Liver (tissue), 9 donors: ENCODE measurements around the gene SGO2. TPM values are rescaled to one million over a fixed set of nuclear protein-coding genes. Genes with fewer than 3 reads are reported as not detected.

Source experiments
- DNase-seq: peaks from one replicate; pipeline ENCODE4 v3.0.0-alpha.2; 2017; ENCODE audit warnings: low spot score
- H3K27ac ChIP-seq, 2 donors: one replicate each; pipeline ENCODE4 v1.7.0; 2013; ENCODE audit warnings: inconsistent platforms in 2 of 2, low read length in 2 of 2, control low read depth in 1 of 2, low read depth in 1 of 2, mild to moderate bottlenecking in 1 of 2
- H3K27me3 ChIP-seq, 4 donors: one replicate each; pipeline versions ENCODE4 v1.6.1 to v1.7.0; 2013; ENCODE audit warnings: low read length in 3 of 4, inconsistent platforms in 1 of 4, mild to moderate bottlenecking in 1 of 4, moderate library complexity in 1 of 4; ENCODE audit not compliant: control insufficient read depth in 4 of 4, insufficient read depth in 4 of 4
- H3K36me3 ChIP-seq, 4 donors: one replicate each; pipeline versions ENCODE4 v1.6.1 to v1.7.0; 2013; ENCODE audit warnings: low read length in 3 of 4, mild to moderate bottlenecking in 3 of 4, low read depth in 1 of 4, moderate library complexity in 1 of 4; ENCODE audit not compliant: control insufficient read depth in 4 of 4, insufficient read depth in 3 of 4
- H3K4me1 ChIP-seq, 4 donors: one replicate each; pipeline versions ENCODE4 v1.6.1 to v1.7.0; 2013; ENCODE audit warnings: low read length in 3 of 4, mild to moderate bottlenecking in 3 of 4, moderate library complexity in 1 of 4; ENCODE audit not compliant: control insufficient read depth in 4 of 4, insufficient read depth in 4 of 4
- H3K4me3 ChIP-seq, 3 donors: one replicate each; pipeline versions ENCODE4 v1.6.1 to v1.7.0; 2013; ENCODE audit warnings: low read length in 3 of 3, control low read depth in 1 of 3, low read depth in 1 of 3, mild to moderate bottlenecking in 1 of 3
- H3K9ac ChIP-seq, 2 donors: one replicate each; pipeline ENCODE4 v1.7.0; 2013; ENCODE audit warnings: low read length in 2 of 2, mild to moderate bottlenecking in 2 of 2, moderate library complexity in 2 of 2, control low read depth in 1 of 2, low read depth in 1 of 2
- H3K9me3 ChIP-seq, 4 donors: one replicate each; pipeline versions ENCODE4 v1.6.1 to v1.7.0; 2013; ENCODE audit warnings: low read length in 3 of 4; ENCODE audit not compliant: control insufficient read depth in 4 of 4
- EGR1 ChIP-seq, 2 donors: IDR thresholded peaks; 2 replicates each; pipeline ENCODE4 v1.6.1; 2016 to 2018; ENCODE audit warnings: antibody characterized with exemption in 2 of 2, low read depth in 2 of 2
- FOXA1 ChIP-seq: IDR thresholded peaks from 2 replicates; pipeline ENCODE4 v1.6.1; 2016; ENCODE audit warnings: antibody characterized with exemption
- FOXA2 ChIP-seq: IDR thresholded peaks from 2 replicates; pipeline ENCODE4 v1.6.1; 2016; ENCODE audit warnings: antibody characterized with exemption
- GABPA ChIP-seq, 2 donors: IDR thresholded peaks in 1 of 2; conservative IDR thresholded peaks in 1 of 2; 2 replicates each; pipeline ENCODE4 v1.6.1; 2016; ENCODE audit warnings: antibody characterized with exemption in 2 of 2, mild to moderate bottlenecking in 1 of 2, moderate library complexity in 1 of 2
- HNF4A ChIP-seq, 2 donors: conservative IDR thresholded peaks; 2 replicates each; pipeline ENCODE4 v1.6.1; 2016; ENCODE audit warnings: antibody characterized with exemption in 2 of 2, mild to moderate bottlenecking in 2 of 2
- HNF4G ChIP-seq: IDR thresholded peaks from 2 replicates; pipeline ENCODE4 v1.6.1; 2016; ENCODE audit warnings: antibody characterized with exemption
- JUND ChIP-seq, 2 donors: IDR thresholded peaks; 2 replicates each; pipeline ENCODE4 v1.6.1; 2016; ENCODE audit warnings: antibody characterized with exemption in 2 of 2
- NR2F2 ChIP-seq: IDR thresholded peaks from 2 replicates; pipeline ENCODE4 v1.6.1; 2016; ENCODE audit warnings: antibody characterized with exemption
- RAD21 ChIP-seq, 2 donors: IDR thresholded peaks; 2 replicates each; pipeline ENCODE4 v1.6.1; 2016; ENCODE audit warnings: antibody characterized with exemption in 2 of 2, mild to moderate bottlenecking in 2 of 2
- RXRA ChIP-seq, 2 donors: IDR thresholded peaks; 2 replicates each; pipeline ENCODE4 v1.6.1; 2017 to 2018; ENCODE audit warnings: antibody characterized with exemption in 2 of 2, mild to moderate bottlenecking in 1 of 2
- YY1 ChIP-seq: IDR thresholded peaks from 2 replicates; pipeline ENCODE4 v1.6.1; 2016; ENCODE audit warnings: antibody characterized with exemption, mild to moderate bottlenecking
- WGBS: extraction: QIAGEN DNeasy Blood & Tissue Kit; methylation state at CpG from one replicate; pipeline ENCODE4 v1.1.7; 2013; 5-methylcytosine and 5-hydroxymethylcytosine counted together
- polyA plus RNA-seq, 2 donors: library from polyadenylated mRNA; stranded (reverse) in 1 of 2; unstranded in 1 of 2; fragments of 200-250 nt in 1 of 2; fragments of >200 nt in 1 of 2; fragmentation: Nextera tagmentation in 1 of 2; extraction: Ambion mirVana in 1 of 2; gene quantifications; one replicate each; pipeline versions ENCODE4 v1.2.1 to v1.2.3, GENCODE V29; 2013 to 2015
- total RNA-seq, 2 donors: library from RNA; depleted of rRNA; stranded (reverse); fragments of >200 nt; gene quantifications; one replicate each; pipeline ENCODE4 v1.2.3, GENCODE V29; 2014
- TF ChIP-seq, protein P1 (sequence below): fragments of 150-350 bp; IDR thresholded peaks from 2 replicates; pipeline ENCODE4 v1.5.1; 2017; ENCODE audit warnings: improper control_type of control experiment, low read depth, low read length; ENCODE audit not compliant: missing input control
- TF ChIP-seq, protein P2 (sequence below): IDR thresholded peaks from 2 replicates; pipeline ENCODE4 v1.6.1; 2016; ENCODE audit warnings: antibody characterized with exemption, mild to moderate bottlenecking
- TF ChIP-seq, protein P3 (sequence below): IDR thresholded peaks from 2 replicates; pipeline ENCODE4 v1.6.1; 2016; ENCODE audit warnings: antibody characterized with exemption
- TF ChIP-seq, protein P4 (sequence below): IDR thresholded peaks from 2 replicates; pipeline ENCODE4 v1.6.1; 2016; ENCODE audit warnings: antibody characterized with exemption
- TF ChIP-seq, protein P5 (sequence below): IDR thresholded peaks from 2 replicates; pipeline ENCODE4 v1.6.1; 2016; ENCODE audit warnings: antibody characterized with exemption
- donor health status: healthy.
- donor health status: healthy.
- donor health status: healthy.
- donor health status: healthy.
- donor health status: healthy.

Gene SGO2
- total and polyA plus RNA-seq, 4 donors: 0.58 to 14.9 (median 0.77) TPM

DNA sequence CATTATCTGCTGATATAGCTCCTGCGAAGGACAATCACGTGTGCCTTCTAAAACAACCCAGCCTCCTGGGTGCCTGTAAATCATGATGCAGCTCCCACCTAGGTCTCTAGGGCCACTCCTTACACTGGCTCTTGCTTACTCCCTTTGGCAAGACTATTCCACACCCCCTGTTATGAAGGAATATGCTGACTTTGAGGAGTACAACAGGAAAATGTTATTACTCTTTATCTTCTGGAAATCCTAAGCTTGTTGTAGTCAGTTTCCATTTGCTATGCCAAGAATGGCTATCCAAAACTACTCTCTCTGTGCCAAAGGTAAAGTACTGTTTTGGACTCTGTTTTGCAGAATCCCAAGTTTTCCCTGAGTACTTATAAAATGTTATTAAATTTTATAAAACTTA, 7.7 kb downstream of the SGO2 start:
- H3K27me3 ChIP-seq: no peaks in the 10 kb centered on the region
- TF ChIP-seq GABPA (IDR thresholded peaks at IDR 0.05 in 1 of 2, conservative IDR thresholded peaks at IDR 0.05 in 1 of 2): no peak
- TF ChIP-seq, protein P1, sequence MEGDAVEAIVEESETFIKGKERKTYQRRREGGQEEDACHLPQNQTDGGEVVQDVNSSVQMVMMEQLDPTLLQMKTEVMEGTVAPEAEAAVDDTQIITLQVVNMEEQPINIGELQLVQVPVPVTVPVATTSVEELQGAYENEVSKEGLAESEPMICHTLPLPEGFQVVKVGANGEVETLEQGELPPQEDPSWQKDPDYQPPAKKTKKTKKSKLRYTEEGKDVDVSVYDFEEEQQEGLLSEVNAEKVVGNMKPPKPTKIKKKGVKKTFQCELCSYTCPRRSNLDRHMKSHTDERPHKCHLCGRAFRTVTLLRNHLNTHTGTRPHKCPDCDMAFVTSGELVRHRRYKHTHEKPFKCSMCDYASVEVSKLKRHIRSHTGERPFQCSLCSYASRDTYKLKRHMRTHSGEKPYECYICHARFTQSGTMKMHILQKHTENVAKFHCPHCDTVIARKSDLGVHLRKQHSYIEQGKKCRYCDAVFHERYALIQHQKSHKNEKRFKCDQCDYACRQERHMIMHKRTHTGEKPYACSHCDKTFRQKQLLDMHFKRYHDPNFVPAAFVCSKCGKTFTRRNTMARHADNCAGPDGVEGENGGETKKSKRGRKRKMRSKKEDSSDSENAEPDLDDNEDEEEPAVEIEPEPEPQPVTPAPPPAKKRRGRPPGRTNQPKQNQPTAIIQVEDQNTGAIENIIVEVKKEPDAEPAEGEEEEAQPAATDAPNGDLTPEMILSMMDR: no peak
- TF ChIP-seq, protein P2, sequence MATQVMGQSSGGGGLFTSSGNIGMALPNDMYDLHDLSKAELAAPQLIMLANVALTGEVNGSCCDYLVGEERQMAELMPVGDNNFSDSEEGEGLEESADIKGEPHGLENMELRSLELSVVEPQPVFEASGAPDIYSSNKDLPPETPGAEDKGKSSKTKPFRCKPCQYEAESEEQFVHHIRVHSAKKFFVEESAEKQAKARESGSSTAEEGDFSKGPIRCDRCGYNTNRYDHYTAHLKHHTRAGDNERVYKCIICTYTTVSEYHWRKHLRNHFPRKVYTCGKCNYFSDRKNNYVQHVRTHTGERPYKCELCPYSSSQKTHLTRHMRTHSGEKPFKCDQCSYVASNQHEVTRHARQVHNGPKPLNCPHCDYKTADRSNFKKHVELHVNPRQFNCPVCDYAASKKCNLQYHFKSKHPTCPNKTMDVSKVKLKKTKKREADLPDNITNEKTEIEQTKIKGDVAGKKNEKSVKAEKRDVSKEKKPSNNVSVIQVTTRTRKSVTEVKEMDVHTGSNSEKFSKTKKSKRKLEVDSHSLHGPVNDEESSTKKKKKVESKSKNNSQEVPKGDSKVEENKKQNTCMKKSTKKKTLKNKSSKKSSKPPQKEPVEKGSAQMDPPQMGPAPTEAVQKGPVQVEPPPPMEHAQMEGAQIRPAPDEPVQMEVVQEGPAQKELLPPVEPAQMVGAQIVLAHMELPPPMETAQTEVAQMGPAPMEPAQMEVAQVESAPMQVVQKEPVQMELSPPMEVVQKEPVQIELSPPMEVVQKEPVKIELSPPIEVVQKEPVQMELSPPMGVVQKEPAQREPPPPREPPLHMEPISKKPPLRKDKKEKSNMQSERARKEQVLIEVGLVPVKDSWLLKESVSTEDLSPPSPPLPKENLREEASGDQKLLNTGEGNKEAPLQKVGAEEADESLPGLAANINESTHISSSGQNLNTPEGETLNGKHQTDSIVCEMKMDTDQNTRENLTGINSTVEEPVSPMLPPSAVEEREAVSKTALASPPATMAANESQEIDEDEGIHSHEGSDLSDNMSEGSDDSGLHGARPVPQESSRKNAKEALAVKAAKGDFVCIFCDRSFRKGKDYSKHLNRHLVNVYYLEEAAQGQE: no peak
- TF ChIP-seq HNF4G: no peak
- no peak for TF ChIP-seq EGR1 (IDR thresholded peaks at IDR 0.05; ENCODE audit: low read depth in 2 of 2)
- TF ChIP-seq YY1: no peak
- TF ChIP-seq, protein P3, sequence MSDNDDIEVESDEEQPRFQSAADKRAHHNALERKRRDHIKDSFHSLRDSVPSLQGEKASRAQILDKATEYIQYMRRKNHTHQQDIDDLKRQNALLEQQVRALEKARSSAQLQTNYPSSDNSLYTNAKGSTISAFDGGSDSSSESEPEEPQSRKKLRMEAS: no peak
- no peak for TF ChIP-seq HNF4A (conservative IDR thresholded peaks at IDR 0.05)
- no peak for TF ChIP-seq RXRA (IDR thresholded peaks at IDR 0.05)
- TF ChIP-seq FOXA1: no peak
- TF ChIP-seq, protein P4, sequence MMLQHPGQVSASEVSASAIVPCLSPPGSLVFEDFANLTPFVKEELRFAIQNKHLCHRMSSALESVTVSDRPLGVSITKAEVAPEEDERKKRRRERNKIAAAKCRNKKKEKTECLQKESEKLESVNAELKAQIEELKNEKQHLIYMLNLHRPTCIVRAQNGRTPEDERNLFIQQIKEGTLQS: no peak
- TF ChIP-seq, protein P5, sequence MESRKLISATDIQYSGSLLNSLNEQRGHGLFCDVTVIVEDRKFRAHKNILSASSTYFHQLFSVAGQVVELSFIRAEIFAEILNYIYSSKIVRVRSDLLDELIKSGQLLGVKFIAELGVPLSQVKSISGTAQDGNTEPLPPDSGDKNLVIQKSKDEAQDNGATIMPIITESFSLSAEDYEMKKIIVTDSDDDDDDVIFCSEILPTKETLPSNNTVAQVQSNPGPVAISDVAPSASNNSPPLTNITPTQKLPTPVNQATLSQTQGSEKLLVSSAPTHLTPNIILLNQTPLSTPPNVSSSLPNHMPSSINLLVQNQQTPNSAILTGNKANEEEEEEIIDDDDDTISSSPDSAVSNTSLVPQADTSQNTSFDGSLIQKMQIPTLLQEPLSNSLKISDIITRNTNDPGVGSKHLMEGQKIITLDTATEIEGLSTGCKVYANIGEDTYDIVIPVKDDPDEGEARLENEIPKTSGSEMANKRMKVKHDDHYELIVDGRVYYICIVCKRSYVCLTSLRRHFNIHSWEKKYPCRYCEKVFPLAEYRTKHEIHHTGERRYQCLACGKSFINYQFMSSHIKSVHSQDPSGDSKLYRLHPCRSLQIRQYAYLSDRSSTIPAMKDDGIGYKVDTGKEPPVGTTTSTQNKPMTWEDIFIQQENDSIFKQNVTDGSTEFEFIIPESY: no peak
- TF ChIP-seq RAD21 (IDR thresholded peaks at IDR 0.05): no peak
- no peak for TF ChIP-seq FOXA2
- TF ChIP-seq NR2F2: no peak
- no peak for TF ChIP-seq JUND (IDR thresholded peaks at IDR 0.05)
- no peaks in the 10 kb centered on the region for H3K9me3 ChIP-seq
- WGBS: 87% methylated on average over 2 of the region's 2 CpGs
- no peak for DNase-seq
- no peak overlapping the region for H3K9ac ChIP-seq
- no peak overlapping the region for H3K4me3 ChIP-seq
- no peak overlapping the region for H3K27ac ChIP-seq
- H3K4me1 ChIP-seq: no peaks in the 10 kb centered on the region
- H3K36me3 ChIP-seq: peaks cover 0 to 2% (median 0%) of the 10 kb centered on the region in 4 donors

DNA sequence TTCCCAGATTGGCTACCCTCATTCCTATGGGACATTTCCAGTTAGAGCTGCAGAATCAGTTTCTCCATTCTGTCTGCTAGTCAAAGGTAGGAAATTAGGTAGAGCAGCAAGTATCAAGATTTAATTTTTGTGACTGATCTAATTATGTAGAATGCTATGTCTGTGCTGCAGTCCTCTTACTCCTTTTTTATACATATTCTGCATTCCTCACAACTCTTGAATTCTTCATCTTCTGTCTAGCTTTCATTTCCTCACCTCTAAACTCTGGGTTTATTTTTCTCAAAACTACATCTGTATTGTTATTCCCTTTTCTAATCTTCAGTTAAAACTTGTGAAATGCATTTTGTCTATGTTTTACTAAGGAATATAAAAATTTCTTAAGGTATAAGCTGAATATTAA, 8.6 kb downstream of the SGO2 start:
- Histone ChIP-seq H3K9ac (no peak overlapping the region), H3K4me3 (no peak overlapping the region), H3K27ac (no peak overlapping the region), H3K36me3 (peaks cover 0 to 2% (median 0%) of the 10 kb centered on the region in 4 donors), H3K9me3 (no peaks in the 10 kb centered on the region), H3K27me3 (no peaks in the 10 kb centered on the region), H3K4me1 (no peaks in the 10 kb centered on the region)
- TF ChIP-seq RAD21 (IDR thresholded peaks at IDR 0.05) (no peak), FOXA1 (no peak), GABPA (IDR thresholded peaks at IDR 0.05 in 1 of 2, conservative IDR thresholded peaks at IDR 0.05 in 1 of 2) (no peak), NR2F2 (no peak)
- TF ChIP-seq, protein P1: no peak
- no peak for DNase-seq
